GM12878 (cell line): ENCODE data around the gene NPC2. TPM values are rescaled to one million over a fixed set of nuclear protein-coding genes. Genes with fewer than 3 reads are reported as not detected.

ENCODE experiments used
- ATAC-seq: fragments of 200-7000 bp; cut with Tn5 transposase; 3 replicates; pipeline ENCODE4 v1.9.1; 2020; ENCODE audit warnings: mild to moderate bottlenecking, moderate library complexity
- BruUV-seq: library from RNA; stranded (reverse); fragments of 400-500 nt; replicated peaks from 2 replicates; lab custom pipeline; 2021; lab: Mats Ljungman, UMichigan
- CTCF ChIA-PET: fragments of 300-600 bp; sonication (Branson Sonifier 250); formaldehyde crosslinking; extraction: SDS; loops from one replicate; lab custom pipeline; 2021; ENCODE audit warnings: inconsistent platforms; lab: Yijun Ruan, JAX
- POLR2A ChIA-PET: fragments of 350-600 bp; formaldehyde crosslinking; extraction: SDS; loops from one replicate; lab custom pipeline; 2021; ENCODE audit warnings: inconsistent platforms; lab: Charles Lee
- RAD21 ChIA-PET: fragments of 300-600 bp; sonication (Branson Sonifier 250); formaldehyde crosslinking; loops from one replicate; lab custom pipeline; 2023; ENCODE audit warnings: antibody characterized with exemption; ENCODE audit not compliant: unreplicated experiment; lab: Charles Lee
- SMC1A ChIA-PET: fragments of 300-600 bp; sonication (Branson Sonifier 250); formaldehyde crosslinking; loops from one replicate; lab custom pipeline; 2023; ENCODE audit not compliant: unreplicated experiment, uncharacterized antibody; lab: Charles Lee
- DNase-seq: peaks from one replicate; pipeline ENCODE4 v3.0.0-alpha.2; 2011; ENCODE audit warnings: low read depth, low spot score
- FAIRE-seq: peaks from 3 replicates; lab custom pipeline; 2011; peaks lifted over from hg19 to GRCh38; lab: Jason Lieb, UNC
- H2AFZ ChIP-seq: 2 replicates; pipeline ENCODE4 v1.6.0; 2011; ENCODE audit warnings: low read depth, low read length, control low read depth; ENCODE audit not compliant: control insufficient read depth
- H3K27ac ChIP-seq: 2 replicates; pipeline ENCODE4 v1.5.1; 2011; ENCODE audit warnings: control low read depth; ENCODE audit not compliant: control insufficient read depth, insufficient read depth
- H3K27me3 ChIP-seq, 2 experiments: replicated peaks in 1 of 2; 2 replicates each; pipeline versions ENCODE4 v1.6.0 to v1.6.1; 2011; ENCODE audit warnings: low read length in 1 of 2; ENCODE audit not compliant: control insufficient read depth in 2 of 2, insufficient read depth in 2 of 2
- H3K36me3 ChIP-seq, 2 experiments: 2 replicates each; pipeline ENCODE4 v1.5.1; 2011; ENCODE audit warnings: low read length in 1 of 2; ENCODE audit not compliant: control insufficient read depth in 2 of 2, insufficient read depth in 2 of 2
- H3K4me1 ChIP-seq: 2 replicates; pipeline ENCODE4 v1.6.1; 2011; ENCODE audit warnings: mild to moderate bottlenecking, low read length, moderate library complexity, mixed read lengths; ENCODE audit not compliant: control insufficient read depth, insufficient read depth
- H3K4me2 ChIP-seq: 2 replicates; pipeline ENCODE4 v1.6.0; 2011; ENCODE audit warnings: control low read depth; ENCODE audit not compliant: control insufficient read depth, insufficient read depth
- H3K4me3 ChIP-seq: fragments of 200-600 bp; sonication (generic); 2 replicates; pipeline ENCODE4 v1.5.1; 2016
- H3K79me2 ChIP-seq: 2 replicates; pipeline ENCODE4 v1.6.0; 2011; ENCODE audit warnings: low read length; ENCODE audit not compliant: control insufficient read depth, insufficient read depth
- H3K9ac ChIP-seq: 2 replicates; pipeline ENCODE4 v1.8.0; 2011; ENCODE audit warnings: low read length, control low read depth, mixed read lengths; ENCODE audit not compliant: control insufficient read depth, insufficient read depth
- H3K9me3 ChIP-seq: replicated peaks from 3 replicates; pipeline ENCODE4 v1.5.1; 2011; ENCODE audit warnings: mild to moderate bottlenecking, low read length; ENCODE audit not compliant: control insufficient read depth, insufficient read depth
- H4K20me1 ChIP-seq: 2 replicates; pipeline ENCODE4 v1.6.0; 2011; ENCODE audit not compliant: control insufficient read depth, insufficient read depth
- ASH2L ChIP-seq: fragments of 300-600, 200-600 bp; sonication (generic); IDR thresholded peaks from 2 replicates; pipeline ENCODE4 v1.6.1; 2017; ENCODE audit warnings: low read depth, mild to moderate bottlenecking, borderline replicate concordance
- BHLHE40 ChIP-seq, 2 experiments: fragments of 450-650 bp in 1 of 2; IDR thresholded peaks; 2 replicates each; pipeline ENCODE4 v1.6.1; 2011 to 2017; ENCODE audit warnings: low read depth in 2 of 2, borderline replicate concordance in 1 of 2, improper control_type of control experiment in 1 of 2, low read length in 1 of 2, mild to moderate bottlenecking in 1 of 2
- EED ChIP-seq: sonication (generic); IDR thresholded peaks from 2 replicates; pipeline ENCODE4 v1.6.1; 2016; ENCODE audit warnings: antibody characterized with exemption, low read depth
- FOS ChIP-seq: IDR thresholded peaks from 3 replicates; pipeline ENCODE4 v1.6.1; 2011; ENCODE audit warnings: borderline replicate concordance; ENCODE audit not compliant: insufficient read length; ENCODE audit errors: extremely low read depth
- HSF1 ChIP-seq: fragments of 150-350 bp; IDR thresholded peaks from 2 replicates; pipeline ENCODE4 v1.6.1; 2014; ENCODE audit warnings: mild to moderate bottlenecking, low read depth, low read length
- NR2C1 ChIP-seq: fragments of 450-650 bp; IDR thresholded peaks from 2 replicates; pipeline ENCODE4 v1.6.1; 2017; ENCODE audit warnings: antibody characterized with exemption, mild to moderate bottlenecking, moderate library complexity
- RUNX3 ChIP-seq: IDR thresholded peaks from 2 replicates; pipeline ENCODE4 v1.6.1; 2012; ENCODE audit warnings: low read length, inconsistent platforms
- SMARCA5 ChIP-seq: fragments of 450-650 bp; IDR thresholded peaks from 2 replicates; pipeline ENCODE4 v1.6.1; 2017; ENCODE audit warnings: mild to moderate bottlenecking
- ZBTB11 ChIP-seq: fragments of 450-650 bp; formaldehyde crosslinking; IDR thresholded peaks from 2 replicates; pipeline ENCODE4 v1.5.0; 2022; ENCODE audit warnings: mild to moderate bottlenecking, missing genetic modification characterization
- WGBS: methylation state at CpG from one replicate; pipeline ENCODE4 v1.1.6; 2016; ENCODE audit warnings: low lambda C conversion rate; ENCODE audit not compliant: insufficient replicate concordance, insufficient coverage; ENCODE audit errors: missing lambda C conversion rate; 5-methylcytosine and 5-hydroxymethylcytosine counted together
- in situ Hi-C: fragments of 300-500 bp; cut with MboI; formaldehyde crosslinking; loops from 9 replicates; pipeline ENCODE4 v1.14.3; 2018; ENCODE audit warnings: mixed read lengths
- intact Hi-C: fragments of 100-400 bp; cut with micrococcal nuclease; formaldehyde crosslinking; loops from one replicate; pipeline ENCODE4 v1.14.2; 2022; ENCODE audit not compliant: unreplicated experiment
- polyA plus RNA-seq, 11 experiments: library from polyadenylated mRNA; depleted of rRNA in 4 of 11; unstranded in 6 of 11; stranded (reverse) in 5 of 11; fragments of >200 nt; fragmentation: Nextera tagmentation in 4 of 11; fragmentation: Illumina TruSeq in 1 of 11; extraction: Ambion mirVana in 4 of 11; extraction: Trizol in 1 of 11; gene quantifications; 1 replicate in 1 of 11; 2 replicates in 10 of 11; pipeline versions ENCODE4 v1.2.1 to v1.2.3, GENCODE V29; 2011 to 2016; ENCODE audit warnings: inconsistent platforms in 2 of 11, missing spikeins in 2 of 11, low read depth in 1 of 11
- total RNA-seq, 4 experiments: library from RNA; depleted of rRNA in 3 of 4; stranded (reverse); fragments of >200 nt in 3 of 4; fragmentation: Illumina TruSeq in 1 of 4; extraction: Trizol in 1 of 4; gene quantifications; 2 replicates each; pipeline versions ENCODE4 v1.2.1 to v1.2.3, GENCODE V29; 2013 to 2021

NPC2 gene
- total and polyA plus RNA-seq, 10 of the 15 experiments (the other 5 are each of a cell fraction or from before 2014, with no cell fraction given) = 29.5 to 109 (median 59.1) TPM

GRCh38 chr14:74468513-74468912 is 24.6 kb downstream of the NPC2 start:
- Histone ChIP-seq H3K9me3 (no peaks in the 10 kb centered on the region), H3K4me1 (no peaks in the 10 kb centered on the region), H4K20me1 (no peaks in the 10 kb centered on the region), H3K4me2 (no peak overlapping the region), H3K36me3 (no peaks in the 10 kb centered on the region), H3K27ac (no peak overlapping the region), H3K4me3 (no peak overlapping the region), H2AFZ (no peak overlapping the region), H3K9ac (no peak overlapping the region), H3K27me3 (peaks cover 0 to 2% of the 10 kb centered on the region in 2 experiments; a peak in 2 of 4 replicates), H3K79me2 (no peaks in the 10 kb centered on the region)
- ATAC-seq (no peak), DNase-seq (no peak), FAIRE-seq (no peak)
- TF ChIP-seq FOS (no peak), RUNX3 (no peak), BHLHE40 (IDR thresholded peaks at IDR 0.05; ENCODE audit: borderline replicate concordance in 1 of 2, low read depth in 2 of 2, low read length in 1 of 2) (no peak), ASH2L (no peak), EED (no peak), HSF1 (no peak), ZBTB11 (CRISPR knock-in tag) (no peak), SMARCA5 (no peak), NR2C1 (no peak)
- in situ Hi-C loops (no loop called here), intact Hi-C loops (no loop called here)
- WGBS = 23% methylated on average over 3 of the region's 3 CpGs
- CTCF ChIA-PET = no interaction called here
- SMC1A ChIA-PET = interaction anchor here (1.3 kb wide), 1 partner anchor 25 kb away, joined by 3 read pairs; the partner anchor contains the start of genes ISCA2 and NPC2
- RAD21 ChIA-PET = no interaction called here
- POLR2A ChIA-PET = no interaction called here
- no TSS peak for BruUV-seq
